Stimulated activated CD8-positive, alpha-beta memory T cell treated with anti-CD3 and anti-CD28 coated beads, Interleukin-12 subunit alpha, Interleukin-12 subunit beta, amount 100 ng/mL, for 4 hours (primary cell): Measurements from ENCODE around the gene VIT.
"Not testable (repeated sequence)": the region's sequence is repeated elsewhere in the genome, so short reads cannot be mapped to it uniquely, and the experiment has no call there.

Experiments
- DNase-seq: peaks from one replicate; pipeline ENCODE4 v3.0.0-alpha.2; 2020; ENCODE audit warnings: low read depth

VIT gene

GRCh38 chr2:36677996-36678605, 18.4 kb upstream of the VIT start:
- DNase-seq, result no peak

DNA sequence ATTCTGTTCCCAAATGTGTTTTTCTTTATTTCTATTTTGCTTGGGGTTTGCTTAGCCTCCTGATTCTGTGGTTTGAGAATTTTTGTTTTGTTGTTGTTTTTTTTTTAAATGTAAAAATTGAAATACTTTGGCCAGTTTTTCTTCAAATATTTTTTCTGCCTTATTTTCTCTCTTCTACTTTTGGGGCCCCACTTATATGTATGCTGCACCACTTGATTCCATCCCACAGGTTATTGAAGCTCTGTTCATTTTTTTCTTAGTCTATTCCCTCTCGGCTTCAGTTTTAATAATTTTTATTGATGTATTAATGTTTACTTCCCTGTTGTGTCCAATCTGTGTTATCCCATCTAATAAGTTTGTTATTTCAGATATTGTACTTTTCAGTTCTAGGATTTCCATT, 17.7 kb upstream of the VIT start:
- no peak for DNase-seq

GRCh38 chr2:36680012-36680411, 16.5 kb upstream of the VIT start:
- DNase-seq, result no peak

DNA sequence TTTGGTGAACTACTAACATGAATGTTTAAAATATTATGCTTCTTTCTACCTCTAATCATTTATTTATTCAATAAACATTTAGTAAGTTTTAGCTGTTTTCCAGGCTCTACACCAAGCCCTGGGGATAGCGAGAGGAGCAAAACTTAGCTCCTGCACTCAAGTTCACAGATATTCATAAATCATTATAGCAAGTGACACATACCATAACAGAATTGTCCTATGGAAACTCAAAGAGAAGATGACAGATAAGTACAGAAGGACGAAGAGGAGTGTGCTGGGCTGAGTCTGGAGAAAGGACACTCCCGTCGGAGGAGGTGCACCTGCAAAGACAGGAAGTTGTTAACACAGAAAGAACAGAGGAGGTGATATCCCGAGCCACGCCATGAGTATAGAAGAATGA, 13.9 kb upstream of the VIT start:
- DNase-seq, result no peak

- DNase-seq, result no peak
These were observed 13.5 kb upstream of the VIT start for GRCh38 chr2:36683002-36683401.

DNA sequence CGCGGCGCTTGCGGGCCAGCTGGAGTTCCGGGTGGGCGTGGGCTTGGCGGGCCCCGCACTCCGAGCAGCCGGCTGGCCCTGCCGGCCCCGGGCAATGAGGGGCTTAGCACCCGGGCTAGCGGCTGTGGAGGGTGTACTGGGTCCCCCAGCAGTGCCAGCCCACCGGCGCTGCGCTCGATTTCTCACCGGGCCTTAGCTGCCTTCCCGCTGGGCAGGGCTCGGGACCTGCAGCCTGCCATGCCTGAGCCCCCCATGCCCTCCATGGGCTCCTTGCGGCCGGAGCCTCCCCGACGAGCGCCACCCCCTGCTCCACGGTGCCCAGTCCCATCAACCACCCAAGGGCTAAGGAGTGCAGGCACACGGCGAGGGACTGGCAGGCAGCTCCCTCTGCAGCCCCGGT, 8.2 kb upstream of the VIT start:
- DNase-seq, result not testable (repeated sequence)

DNA sequence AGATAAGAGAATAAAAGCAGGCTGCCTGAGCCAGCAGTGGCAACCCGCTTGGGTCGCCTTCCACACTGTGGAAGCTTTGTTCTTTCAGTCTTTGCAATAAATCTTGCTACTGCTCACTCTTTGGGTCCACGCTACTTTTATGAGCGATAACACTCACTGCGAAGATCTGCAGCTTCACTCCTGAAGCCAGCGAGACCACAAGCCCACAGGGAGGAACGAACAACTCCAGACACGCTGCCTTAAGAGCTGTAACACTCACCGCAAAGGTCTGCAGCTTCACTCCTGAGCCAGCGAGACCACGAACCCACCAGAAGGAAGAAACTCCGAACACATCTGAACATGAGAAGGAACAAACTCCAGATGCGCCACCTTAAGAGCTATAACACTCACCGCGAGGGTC, 7.5 kb upstream of the VIT start:
- not testable (repeated sequence) for DNase-seq

- DNase-seq, result no peak
These were observed 4.4 kb upstream of the VIT start for GRCh38 chr2:36692121-36692520.

DNA sequence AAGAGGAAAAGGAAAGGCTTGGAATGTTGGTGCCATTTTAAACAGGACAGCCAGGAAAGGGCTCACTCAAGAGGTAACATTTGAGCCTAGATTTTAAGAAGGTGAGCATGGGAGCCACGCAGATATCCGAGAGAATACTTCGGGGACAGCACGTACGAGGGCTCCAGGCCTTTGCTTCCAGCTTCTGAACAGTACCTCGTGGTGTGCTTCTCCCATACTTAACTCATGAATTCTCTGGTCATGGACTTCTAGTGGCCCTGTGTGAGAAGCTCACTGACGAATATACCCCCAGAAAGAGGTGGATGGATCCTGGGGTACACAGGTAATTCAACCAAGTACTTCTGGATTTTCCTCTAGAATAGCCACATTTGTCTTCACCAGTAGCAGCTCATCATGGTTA, 2.7 kb upstream of the VIT start:
- no peak for DNase-seq

- no peak for DNase-seq
These were observed 626 bp upstream of the VIT start for GRCh38 chr2:36695746-36696415.

DNA sequence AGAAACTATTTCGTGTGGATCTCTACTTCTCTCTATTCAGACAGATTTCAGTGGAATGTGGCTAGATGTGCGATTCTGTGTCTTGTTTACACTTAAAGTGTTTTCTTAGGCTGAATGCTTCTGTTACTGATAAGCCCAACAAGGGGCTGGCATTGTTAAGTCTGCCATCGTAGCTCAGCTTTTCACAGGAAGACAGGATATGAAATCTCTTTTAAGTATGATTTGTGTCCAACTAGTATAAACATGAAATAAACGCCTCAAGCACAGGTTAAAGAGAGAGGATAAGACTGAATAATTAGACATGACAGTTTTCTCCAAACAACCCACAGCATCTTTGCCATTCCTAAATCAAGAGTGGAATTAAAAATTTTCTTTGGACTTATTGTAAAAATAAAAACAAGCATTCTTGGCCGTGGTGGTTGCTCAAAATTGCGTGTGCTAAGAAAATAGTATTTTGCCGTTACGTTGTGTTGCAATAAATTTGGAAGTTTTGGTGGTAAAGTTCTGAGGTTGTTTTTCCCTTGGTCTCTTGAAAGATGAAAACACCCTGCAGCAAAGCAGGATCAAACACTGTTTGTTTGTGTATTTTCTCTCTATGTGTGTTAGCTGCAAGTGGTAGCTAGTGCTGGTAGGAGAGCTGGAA, 1.0 kb downstream of the VIT start:
- no peak for DNase-seq

- DNase-seq, result no peak
These were observed 2.5 kb downstream of the VIT start for GRCh38 chr2:36698993-36699392.

- no peak for DNase-seq
These were observed 3.8 kb downstream of the VIT start for GRCh38 chr2:36700311-36700710.

- no peak for DNase-seq
These were observed 4.9 kb downstream of the VIT start for GRCh38 chr2:36701391-36701795.

DNA sequence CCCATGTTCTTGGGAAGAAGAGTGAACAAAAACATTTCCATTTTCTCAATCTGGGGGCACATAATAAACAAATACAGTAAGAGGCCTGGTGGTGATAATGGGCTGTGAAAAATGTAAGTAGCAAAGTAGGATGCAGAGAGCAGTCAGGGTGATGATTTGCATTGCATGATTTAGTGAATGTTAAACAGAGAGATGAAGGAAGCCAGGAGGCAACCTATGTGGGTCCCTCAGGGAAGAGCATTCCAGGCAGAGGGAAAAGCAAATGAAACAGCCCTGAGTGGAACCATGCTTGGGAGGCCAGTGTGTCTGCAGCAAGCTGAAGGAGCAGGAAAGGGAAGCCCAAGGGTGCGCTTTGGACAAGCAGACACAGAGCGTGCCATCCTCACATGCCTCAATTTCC, 5.4 kb downstream of the VIT start:
- no peak for DNase-seq

DNA sequence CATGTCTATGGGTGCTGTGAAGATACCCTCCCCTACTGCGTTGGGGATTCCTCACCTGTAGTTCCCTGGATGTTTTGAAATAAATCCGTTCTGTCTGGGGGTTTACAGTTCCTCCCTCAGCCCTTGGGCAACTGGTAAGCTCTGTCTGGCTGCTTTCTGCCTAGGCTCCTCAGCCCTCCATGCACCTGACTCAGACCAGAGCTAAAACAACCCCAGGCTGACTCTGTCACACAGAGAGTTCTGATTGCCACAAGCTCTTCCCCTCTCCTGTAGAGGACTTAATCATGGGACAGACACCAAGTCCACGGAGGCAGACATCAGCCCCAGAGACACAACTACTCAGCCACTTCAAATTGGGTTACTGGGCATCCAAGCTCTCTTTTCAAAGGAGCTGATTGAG, 6.3 kb downstream of the VIT start:
- no peak for DNase-seq

DNA sequence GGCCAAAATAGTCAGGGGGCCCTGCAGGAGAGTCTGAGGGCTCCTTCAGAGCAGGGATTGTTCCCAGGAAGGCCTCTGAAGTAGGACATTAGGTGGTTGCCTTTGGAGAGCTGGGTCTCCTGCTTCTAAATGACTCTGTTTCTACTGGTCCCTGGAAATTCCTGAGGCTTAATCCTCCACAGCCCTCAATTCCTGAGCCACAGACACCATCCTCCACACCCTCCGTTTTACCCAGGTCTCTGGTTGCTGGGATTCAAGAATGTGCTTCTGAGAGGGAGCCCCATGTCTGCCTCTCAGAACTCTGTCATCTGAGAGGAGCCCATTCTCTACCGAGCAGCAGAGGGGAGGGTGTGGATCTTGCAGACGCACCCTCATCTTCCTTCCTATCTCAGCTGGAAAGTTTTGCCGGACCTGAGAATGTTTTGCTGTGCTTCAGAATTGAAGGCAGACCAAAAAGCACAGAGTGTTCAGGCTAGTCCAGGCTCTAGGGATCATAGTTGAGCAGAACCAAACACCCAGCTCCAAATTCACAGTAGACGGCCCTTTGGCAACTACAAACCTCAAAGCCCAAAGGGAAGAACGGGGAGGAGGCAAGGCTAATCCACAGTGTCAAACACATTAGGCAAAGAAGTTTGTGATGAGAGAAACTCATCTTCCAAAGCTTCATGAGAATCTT, 8.1 kb downstream of the VIT start:
- DNase-seq, result no peak

DNA sequence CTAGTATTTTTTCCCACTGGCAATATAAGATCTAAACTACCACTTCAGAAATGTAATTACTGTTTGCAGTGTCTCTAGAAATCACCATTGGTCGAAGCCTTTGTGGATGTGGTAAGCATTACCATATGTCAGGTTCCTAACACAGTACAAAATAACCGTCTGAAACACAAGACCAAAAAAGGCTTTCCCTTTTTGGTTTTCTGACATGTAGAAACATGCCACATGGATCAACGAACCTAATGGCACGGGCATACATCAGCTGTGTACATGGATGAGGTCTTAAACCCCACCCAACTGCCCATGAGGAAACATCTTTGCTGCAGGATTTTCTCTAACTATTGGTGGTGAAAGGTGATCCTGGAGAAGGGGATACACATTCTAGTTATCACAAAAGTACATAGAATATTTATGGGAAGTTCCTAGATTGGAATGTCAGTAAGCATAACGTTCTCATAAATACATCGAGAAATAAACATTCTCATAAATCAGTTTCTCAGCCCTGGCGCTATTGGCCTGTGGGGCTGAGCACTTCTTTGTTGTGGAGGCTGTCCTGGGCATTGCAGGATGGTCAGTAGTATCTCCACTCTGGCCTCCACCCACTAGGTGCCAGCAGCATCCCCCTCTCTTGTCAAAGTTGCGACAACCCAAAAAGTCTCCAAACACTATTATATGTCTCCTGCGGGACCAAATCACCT, 9.0 kb downstream of the VIT start:
- DNase-seq, result no peak

DNA sequence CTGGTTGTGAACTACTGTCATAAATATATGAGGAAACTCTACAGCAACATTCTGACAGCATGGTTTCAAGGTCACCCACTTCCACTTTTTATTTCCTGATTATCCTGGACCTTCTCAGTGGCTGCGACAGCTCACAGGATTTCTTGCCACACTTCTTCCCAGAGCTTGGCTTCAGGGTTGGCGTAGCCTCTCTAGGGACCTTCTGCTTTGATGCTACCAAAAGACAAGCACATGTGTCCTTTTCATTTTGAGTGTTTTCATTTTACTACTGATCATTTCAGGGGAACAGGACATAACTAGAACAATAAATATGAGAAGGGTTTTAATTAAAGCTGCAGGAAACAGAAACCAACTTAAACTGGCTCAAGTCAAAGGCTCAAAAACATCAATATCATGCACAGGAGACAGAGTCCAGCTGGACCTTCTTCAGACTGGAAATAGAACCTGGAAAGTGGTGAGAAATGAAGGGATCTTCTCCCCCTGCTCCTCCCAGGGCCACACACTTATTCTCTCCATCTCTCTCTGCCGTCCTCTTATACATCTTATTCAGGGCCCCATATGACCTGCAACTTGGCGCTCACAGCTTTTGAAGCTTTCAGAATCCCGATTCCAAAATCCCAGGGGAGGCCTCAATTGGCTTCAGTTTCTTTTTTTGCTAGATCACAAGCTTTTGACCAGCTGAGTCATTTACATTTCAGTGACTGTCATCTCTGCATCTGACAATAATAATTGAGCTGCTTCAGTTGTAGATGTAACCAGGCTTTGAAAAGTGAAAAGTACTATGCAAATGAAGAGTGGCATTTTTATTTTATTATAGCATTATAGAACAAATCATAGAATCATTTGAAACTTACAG, 9.7 kb downstream of the VIT start:
- no peak for DNase-seq

DNA sequence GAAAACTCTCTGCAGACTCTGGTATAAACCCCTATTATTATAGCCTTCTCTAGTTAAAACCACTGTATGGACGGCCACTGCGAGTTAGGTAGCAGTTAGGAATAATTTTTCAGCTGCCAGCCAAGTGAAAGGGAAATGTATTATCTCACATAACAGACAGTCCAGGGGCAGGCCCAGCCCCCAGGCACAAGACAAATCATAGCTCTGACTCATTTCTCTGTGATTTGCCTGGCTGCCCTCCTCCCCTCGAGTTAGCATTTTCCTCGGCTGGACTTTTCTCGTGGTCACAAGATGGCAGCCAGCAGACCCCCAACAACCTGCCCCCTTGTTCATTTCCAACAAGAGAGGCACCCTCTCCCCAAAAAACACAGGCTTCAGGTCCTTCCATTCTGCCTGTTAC, 10.5 kb downstream of the VIT start:
- no peak for DNase-seq

GRCh38 chr2:36708041-36708741, 11.7 kb downstream of the VIT start:
- DNase-seq, result no peak
